Stimulated activated CD8-positive, alpha-beta memory T cell treated with anti-CD3 and anti-CD28 coated beads, Interleukin-15, amount 100 ng/mL, for 1 hour (primary cell): ENCODE measurements around the gene GOLGA1.
A peak's percentile ranks its signal among the peaks of the same experiment; 100 is the strongest.

Experiments
- DNase-seq: peaks from one replicate; pipeline ENCODE4 v3.0.0-alpha.2; 2020; ENCODE audit warnings: low read depth

The GOLGA1 gene

GRCh38 chr9:124882231-124882630 is 58.7 kb downstream of the GOLGA1 start:
- DNase-seq = no peak

- DNase-seq = no peak
Observed at GRCh38 chr9:124881138-124881743, 59.6 kb downstream of the GOLGA1 start.

- DNase-seq = no peak
Observed at GRCh38 chr9:124880501-124880900, 60.4 kb downstream of the GOLGA1 start.

GRCh38 chr9:124879226-124879625 is 61.7 kb downstream of the GOLGA1 start:
- no peak for DNase-seq

- DNase-seq = no peak
Observed at GRCh38 chr9:124878518-124878917, 62.4 kb downstream of the GOLGA1 start.

GRCh38 chr9:124878021-124878420 is 62.9 kb downstream of the GOLGA1 start:
- DNase-seq = no peak

- DNase-seq = no peak
Observed at GRCh38 chr9:124877021-124877782, 63.7 kb downstream of the GOLGA1 start.

GRCh38 chr9:124875501-124875900 is 65.4 kb downstream of the GOLGA1 start:
- no peak for DNase-seq

GRCh38 chr9:124873664-124874063 is 67.2 kb downstream of the GOLGA1 start:
- DNase-seq = no peak

- no peak for DNase-seq
Observed at GRCh38 chr9:124871156-124871561, 69.7 kb downstream of the GOLGA1 start.

GRCh38 chr9:124870723-124871122 is 70.2 kb downstream of the GOLGA1 start:
- DNase-seq = no peak

GRCh38 chr9:124869986-124870560 is 70.8 kb downstream of the GOLGA1 start:
- peak; percentile 62 for DNase-seq

GRCh38 chr9:124869466-124869985 is 71.4 kb downstream of the GOLGA1 start:
- DNase-seq = no peak

GRCh38 chr9:124868511-124869465 is 72.1 kb downstream of the GOLGA1 start:
- peak; percentile 74 for DNase-seq

GRCh38 chr9:124863371-124863871 is 77.5 kb downstream of the GOLGA1 start:
- DNase-seq = no peak

GRCh38 chr9:124861342-124862229 is 79.3 kb downstream of the GOLGA1 start, which contains the start of the genes ARPC5L and RPL35:
TSS of gene ARPC5L (plus strand) at chr9:124862130. CDS start at chr9:124869291, 7,161 bp downstream.
TSS of gene RPL35 (minus strand) at chr9:124861957. CDS start at chr9:124861912, 45 bp downstream.
- peak; percentile 89 for DNase-seq

GRCh38 chr9:124860582-124861341 is 80.1 kb downstream of the GOLGA1 start:
- no peak for DNase-seq

GRCh38 chr9:124859803-124860581 is 80.9 kb downstream of the GOLGA1 start:
- no peak for DNase-seq
